Upper lobe of left lung (tissue), 6 donors: ENCODE data around the gene SPPL3. TPM values are rescaled to one million over a fixed set of nuclear protein-coding genes. Genes with fewer than 3 reads are reported as not detected.

Experiments used
- ATAC-seq, 2 donors: fragments of 200-7000 bp; cut with Tn5 transposase; one replicate each; pipeline ENCODE4 v1.9.1; 2022; ENCODE audit warnings: mild to moderate bottlenecking in 2 of 2, moderate library complexity in 2 of 2; ENCODE audit not compliant: low FRiP score in 2 of 2
- DNase-seq, 2 donors: peaks; one replicate each; pipeline ENCODE4 v3.0.0-alpha.2; 2019 to 2020
- H3K27ac ChIP-seq, 4 donors: fragments of 200-600 bp; sonication (generic); one replicate each; pipeline ENCODE4 v1.5.1; 2016 to 2019
- H3K27me3 ChIP-seq, 4 donors: fragments of 200-600 bp; sonication (generic); one replicate each; pipeline ENCODE4 v1.5.1; 2017 to 2019
- H3K36me3 ChIP-seq, 4 donors: fragments of 200-600 bp; sonication (generic); one replicate each; pipeline ENCODE4 v1.5.1; 2016 to 2019
- H3K4me1 ChIP-seq, 4 donors: fragments of 200-600 bp; sonication (generic); one replicate each; pipeline ENCODE4 v1.5.1; 2018 to 2019
- H3K4me3 ChIP-seq, 4 donors: fragments of 200-600 bp; sonication (generic); one replicate each; pipeline ENCODE4 v1.5.1; 2017 to 2019; ENCODE audit warnings: mild to moderate bottlenecking in 2 of 4, moderate library complexity in 1 of 4
- H3K9me3 ChIP-seq, 4 donors: fragments of 200-600 bp; sonication (generic); one replicate each; pipeline ENCODE4 v1.5.1; 2018 to 2019
- CTCF ChIP-seq, 6 experiments: fragments of 450-650 bp in 4 of 6; fragments of 200-600 bp in 2 of 6; sonication (generic) in 2 of 6; IDR thresholded peaks; one replicate each; pipeline ENCODE4 v1.5.1; 2016 to 2019; ENCODE audit warnings: antibody characterized with exemption in 6 of 6
- EP300 ChIP-seq, 4 donors: sonication (generic); formaldehyde crosslinking; IDR thresholded peaks; one replicate each; pipeline ENCODE4 v1.5.1; 2017; ENCODE audit warnings: antibody characterized with exemption in 4 of 4, control low read depth in 2 of 4
- POLR2A ChIP-seq, 4 donors: fragments of 450-650 bp; IDR thresholded peaks; one replicate each; pipeline ENCODE4 v1.5.1; 2016 to 2017; ENCODE audit warnings: antibody characterized with exemption in 4 of 4, mild to moderate bottlenecking in 2 of 4
- POLR2AphosphoS5 ChIP-seq, 2 donors: sonication (generic); formaldehyde crosslinking; IDR thresholded peaks; one replicate each; pipeline ENCODE4 v1.5.1; 2017; ENCODE audit warnings: antibody characterized with exemption in 2 of 2
- WGBS, 2 donors: methylation state at CpG; one replicate each; pipeline ENCODE4 v1.1.5; 2017 to 2018; 5-methylcytosine and 5-hydroxymethylcytosine counted together
- total RNA-seq, 6 donors: library from RNA; depleted of rRNA in 4 of 6; stranded (reverse); fragments of >200 nt in 4 of 6; gene quantifications; one replicate each; pipeline versions ENCODE4 v1.1.0 to v1.2.1, GENCODE V29; 2016 to 2021
- donor health status: DM: no; HTN: no; CAD: no; lungs with moderate emphysema.
- donor health status: DM: no; HTN: yes; CAD: no; lungs with severe emphysema.

SPPL3 gene
- total RNA-seq, 6 donors from 2014 or later = 17.8 to 44.3 (median 23.2) TPM

DNA sequence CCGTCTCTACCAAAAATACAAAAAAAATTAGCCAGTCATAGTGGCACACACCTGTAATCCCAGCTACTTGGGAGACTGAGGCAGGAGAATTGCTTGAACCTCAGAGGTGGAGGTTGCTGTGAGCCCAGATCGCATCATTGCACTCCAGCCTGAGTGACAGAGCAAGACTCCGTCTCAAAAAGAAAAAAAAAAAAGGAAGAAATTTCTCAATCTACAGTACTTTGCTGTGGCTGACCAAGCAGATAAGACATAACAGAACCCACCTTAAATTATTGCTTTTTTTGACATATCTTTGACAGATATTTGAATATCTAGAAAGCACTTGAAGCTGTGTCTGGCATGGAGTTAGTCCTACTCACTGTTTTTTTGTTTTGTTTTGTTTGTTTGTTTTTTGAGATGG is 39.3 kb upstream of the SPPL3 start:
- DNase-seq (no peak), ATAC-seq (no peak)
- Histone ChIP-seq H3K36me3 (no peaks in the 10 kb centered on the region), H3K4me3 (no peak overlapping the region), H3K27ac (no peak overlapping the region), H3K9me3 (no peaks in the 10 kb centered on the region), H3K4me1 (peaks cover 0 to 5% (median 1%) of the 10 kb centered on the region in 4 donors), H3K27me3 (no peaks in the 10 kb centered on the region)
- 58 to 86% methylated on average over 3 of the region's 3 CpGs for WGBS, 2 donors
- TF ChIP-seq POLR2AphosphoS5 (IDR thresholded peaks at IDR 0.05) (no peak), POLR2A (IDR thresholded peaks at IDR 0.05) (no peak), EP300 (IDR thresholded peaks at IDR 0.05) (no peak), CTCF (IDR thresholded peaks at IDR 0.05) (no peak)

GRCh38 chr12:120941846-120942405 is 37.8 kb upstream of the SPPL3 start:
- no peak for DNase-seq
- Histone ChIP-seq H3K9me3 (no peaks in the 10 kb centered on the region), H3K27me3 (no peaks in the 10 kb centered on the region), H3K27ac (no peak overlapping the region), H3K4me3 (no peak overlapping the region), H3K36me3 (no peaks in the 10 kb centered on the region), H3K4me1 (peaks cover 0 to 10% (median 1%) of the 10 kb centered on the region in 4 donors)
- ATAC-seq = no peak
- WGBS, 2 donors = 53 to 65% methylated on average over 3 of the region's 3 CpGs
- TF ChIP-seq CTCF (IDR thresholded peaks at IDR 0.05) (no peak), POLR2A (IDR thresholded peaks at IDR 0.05) (no peak), EP300 (IDR thresholded peaks at IDR 0.05) (no peak), POLR2AphosphoS5 (IDR thresholded peaks at IDR 0.05) (no peak)

- Histone ChIP-seq H3K27me3 (no peaks in the 10 kb centered on the region), H3K4me3 (no peak overlapping the region), H3K9me3 (no peaks in the 10 kb centered on the region), H3K4me1 (peaks cover 0 to 14% (median 1%) of the 10 kb centered on the region in 4 donors), H3K36me3 (no peaks in the 10 kb centered on the region), H3K27ac (no peak overlapping the region)
- no peak for ATAC-seq
- 88 to 95% methylated on average over 4 of the region's 4 CpGs for WGBS, 2 donors
- TF ChIP-seq CTCF (IDR thresholded peaks at IDR 0.05) (no peak), POLR2A (IDR thresholded peaks at IDR 0.05) (no peak), EP300 (IDR thresholded peaks at IDR 0.05) (no peak), POLR2AphosphoS5 (IDR thresholded peaks at IDR 0.05) (no peak)
- no peak for DNase-seq
These were observed 37.3 kb upstream of the SPPL3 start for GRCh38 chr12:120941412-120941811.

DNA sequence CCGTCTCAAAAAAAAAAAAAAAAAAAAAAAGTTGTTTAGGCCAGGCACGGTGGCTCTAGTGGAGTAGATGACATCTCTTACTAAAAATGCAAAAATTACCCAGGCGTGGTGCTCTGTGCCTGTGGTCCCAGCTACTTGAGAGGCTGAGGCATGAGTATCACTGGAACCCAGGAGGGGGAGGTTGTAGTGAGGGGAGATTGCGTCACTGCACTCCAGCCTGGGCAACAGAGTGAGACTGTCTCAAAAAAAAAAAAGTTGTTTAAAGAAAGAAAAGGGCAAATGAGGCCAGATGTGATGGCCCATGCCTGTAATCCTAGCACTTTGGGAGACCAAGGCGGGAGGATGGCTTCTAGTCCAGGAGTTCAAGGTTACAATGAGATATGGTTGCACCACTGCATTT is 36.6 kb upstream of the SPPL3 start:
- peaks cover 0 to 14% (median 1%) of the 10 kb centered on the region in 4 donors for H3K4me1 ChIP-seq
- DNase-seq (peak in 1 of 2 donors; percentile 51), ATAC-seq (no peak)
- no peak for TF ChIP-seq EP300 (IDR thresholded peaks at IDR 0.05)
- no peak for TF ChIP-seq POLR2AphosphoS5 (IDR thresholded peaks at IDR 0.05)
- no peak for TF ChIP-seq POLR2A (IDR thresholded peaks at IDR 0.05)
- TF ChIP-seq CTCF (IDR thresholded peaks at IDR 0.05) = no peak
- 47 to 55% methylated on average over 4 to 5 of the region's 5 CpGs for WGBS, 2 donors
- H3K4me3 ChIP-seq = no peak overlapping the region
- H3K27me3 ChIP-seq = no peaks in the 10 kb centered on the region
- no peak overlapping the region for H3K27ac ChIP-seq
- H3K9me3 ChIP-seq = no peaks in the 10 kb centered on the region
- H3K36me3 ChIP-seq = no peaks in the 10 kb centered on the region

DNA sequence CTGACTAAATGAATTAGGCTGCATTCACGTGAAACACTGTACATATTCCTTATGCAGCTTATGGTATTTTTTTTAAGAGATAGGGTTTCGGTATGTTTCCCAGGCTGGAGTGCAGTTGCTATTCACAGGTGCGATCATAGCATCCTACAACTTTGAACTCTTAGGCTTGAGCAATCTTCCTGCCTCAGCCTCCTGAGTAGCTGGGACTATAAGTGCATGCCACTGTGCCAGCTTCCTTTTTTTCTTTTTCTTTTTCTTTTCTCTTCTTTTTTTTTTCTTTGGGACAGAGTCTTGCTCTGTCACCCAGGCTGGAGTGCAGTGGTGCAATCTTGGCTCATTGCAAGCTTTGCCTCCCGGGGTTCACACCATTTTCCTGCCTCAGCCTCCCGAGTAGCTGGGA is 35.8 kb upstream of the SPPL3 start:
- Histone ChIP-seq H3K36me3 (no peaks in the 10 kb centered on the region), H3K4me3 (no peak overlapping the region), H3K27me3 (no peaks in the 10 kb centered on the region), H3K27ac (no peak overlapping the region), H3K4me1 (peaks cover 0 to 14% (median 1%) of the 10 kb centered on the region in 4 donors), H3K9me3 (no peaks in the 10 kb centered on the region)
- TF ChIP-seq EP300 (IDR thresholded peaks at IDR 0.05) = no peak
- no peak for TF ChIP-seq CTCF (IDR thresholded peaks at IDR 0.05)
- TF ChIP-seq POLR2A (IDR thresholded peaks at IDR 0.05) = no peak
- no peak for TF ChIP-seq POLR2AphosphoS5 (IDR thresholded peaks at IDR 0.05)
- DNase-seq = no peak
- WGBS, 2 donors = 55 to 61% methylated on average over 5 of the region's 5 CpGs
- ATAC-seq = no peak
